ENCODE measurements around the gene TRIM9. TPM values are rescaled to one million over a fixed set of nuclear protein-coding genes. Genes with fewer than 3 reads are reported as not detected.

Gene TRIM9
- total and polyA plus RNA-seq, 2 of the 4 experiments (the other 2 are of a cell fraction): under 0.01 to 0.09 TPM

- in situ Hi-C loops (cut with MboI; ENCODE audit: low sequenced_read_pairs): no loop called here
- Histone ChIP-seq H3K27ac (ENCODE audit: insufficient read depth, low read length) (no peak overlapping the region), H2BK120ac (ENCODE audit: low read depth, low read length) (no peak overlapping the region), H3K79me1 (ENCODE audit: low read depth in 1 of 2, low read length in 2 of 2) (no peaks in the 10 kb centered on the region), H4K8ac (ENCODE audit: low read depth in 2 of 2, low read length in 2 of 2) (no peak overlapping the region), H3K4ac (ENCODE audit: low read depth, low read length) (no peak overlapping the region), H3K23ac (ENCODE audit: low read depth, low read length) (no peak overlapping the region), H3K14ac (replicated peaks; ENCODE audit: low read depth, low read length) (no peak overlapping the region), H2AK9ac (replicated peaks; ENCODE audit: low read depth, low read length, poor library complexity) (no peak overlapping the region), H3K9me1 (ENCODE audit: insufficient read depth, low read length) (no peaks in the 10 kb centered on the region), H3K4me3 (ENCODE audit: insufficient read depth, low read depth, low read length) (no peak overlapping the region), H3K56ac (ENCODE audit: extremely low read depth, insufficient read depth, low read length) (no peak overlapping the region), H3K36me3 (ENCODE audit: control insufficient read depth, insufficient read depth, low read length) (no peaks in the 10 kb centered on the region), H2BK15ac (ENCODE audit: low read depth, low read length) (no peak overlapping the region), H3K18ac (ENCODE audit: low read depth, low read length) (no peak overlapping the region), H2AK5ac (ENCODE audit: low read depth, low read length) (no peak overlapping the region), H4K91ac (ENCODE audit: insufficient read depth, low read depth, low read length) (no peak overlapping the region), H3K9ac (ENCODE audit: low read depth, low read length) (no peak overlapping the region), H2AFZ (replicated peaks; ENCODE audit: low read length, poor library complexity) (no peak overlapping the region), H3K27me3 (ENCODE audit: control insufficient read depth, insufficient read depth, low read length) (peaks cover 32% of the 10 kb centered on the region), H4K5ac (ENCODE audit: low read depth, low read length) (no peak overlapping the region), H3K4me1 (ENCODE audit: control insufficient read depth, insufficient read depth, low read length) (no peaks in the 10 kb centered on the region), H3K4me2 (ENCODE audit: low read depth, low read length) (no peak overlapping the region), H4K20me1 (ENCODE audit: insufficient read depth, low read length) (no peaks in the 10 kb centered on the region), H2BK5ac (ENCODE audit: low read depth, low read length, poor library complexity, severe bottlenecking) (no peak overlapping the region), H3K9me3 (ENCODE audit: control insufficient read depth, insufficient read depth, low read length) (no peaks in the 10 kb centered on the region), H2BK20ac (ENCODE audit: low read depth, low read length) (no peak overlapping the region)
- dilution Hi-C loops (cut with HindIII; ENCODE audit: low sequenced_read_pairs, unreplicated experiment): no loop called here
- no TSS peak for BruUV-seq (replicated peaks)
- ChIA-PET CTCF (no interaction called here), POLR2A (ENCODE audit: unreplicated experiment) (no interaction called here)
- intact Hi-C loops (cut with micrococcal nuclease): no loop called here
- TF ChIP-seq FOS (IDR thresholded peaks at IDR 0.05; ENCODE audit: low read depth, low read length): no peak
- no peak for TF ChIP-seq NFE2L2 (IDR thresholded peaks at IDR 0.05; ENCODE audit: low read depth, low read length)
- TF ChIP-seq SMC3 (IDR thresholded peaks at IDR 0.05; ENCODE audit: low read depth, low read length): no peak
- TF ChIP-seq CTCF (conservative IDR thresholded peaks at IDR 0.05; ENCODE audit: low read depth, low read length): no peak
- TF ChIP-seq RFX5 (IDR thresholded peaks at IDR 0.05; ENCODE audit: low read depth, low read length): no peak
- TF ChIP-seq RAD21 (IDR thresholded peaks at IDR 0.05; ENCODE audit: low read length): no peak
- TF ChIP-seq POLR2A (IDR thresholded peaks at IDR 0.05; ENCODE audit: low read depth, low read length): no peak
- no peak for TF ChIP-seq MAZ (IDR thresholded peaks at IDR 0.05; ENCODE audit: borderline replicate concordance, low read depth, low read length)
- ATAC-seq (ENCODE audit: low read depth) (no peak), DNase-seq (no peak)
Observed at GRCh38 chr14:51118993-51119392, 24.1 kb upstream of the TRIM9 start.

All from IMR-90 (cell line).